HG02678 (cell line): ENCODE measurements around the gene ADGRG6.

Source experiments
- ATAC-seq: cut with Tn5 transposase; IDR thresholded peaks from one replicate; pipeline ENCODE4 v1.9.1; 2021; ENCODE audit warnings: mild to moderate bottlenecking, moderate library complexity; ENCODE audit not compliant: unreplicated experiment

The ADGRG6 gene

DNA sequence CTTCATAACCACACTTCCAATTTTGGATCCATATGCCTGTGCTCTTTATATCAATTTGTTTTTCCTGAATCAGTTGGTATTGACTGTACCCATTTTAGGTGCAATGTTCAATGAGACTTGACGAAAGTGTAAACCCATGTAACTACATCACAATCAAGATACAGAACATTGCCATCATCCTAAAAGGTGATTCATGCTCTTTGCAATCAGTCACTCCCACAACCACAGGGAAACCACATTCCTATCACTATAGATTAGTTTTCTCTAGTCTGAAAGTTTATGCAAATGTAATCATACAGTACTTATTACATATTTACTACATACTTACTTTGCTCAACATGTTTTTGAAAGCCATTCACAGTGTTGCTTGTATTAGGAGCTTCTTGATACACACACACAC, 167.4 kb downstream of the ADGRG6 start:
- no peak for ATAC-seq

DNA sequence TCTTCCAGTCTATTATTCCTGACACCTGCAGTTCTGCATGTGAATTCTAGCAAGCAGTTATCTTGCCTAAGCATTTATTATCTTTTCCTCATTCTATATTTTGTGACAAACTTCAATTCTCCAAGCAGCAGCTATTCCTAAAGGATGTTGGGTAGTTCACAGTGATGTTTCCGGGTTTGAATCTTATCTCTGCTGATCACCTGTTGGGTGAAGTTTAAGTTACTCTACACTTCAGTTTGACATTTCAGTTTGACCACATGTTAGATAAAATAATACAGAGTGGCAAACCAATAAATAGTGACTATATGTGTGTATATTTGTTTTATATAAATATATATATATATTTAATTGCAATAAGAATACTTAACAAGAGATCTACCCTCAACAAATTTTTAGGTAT, 168.6 kb downstream of the ADGRG6 start:
- no peak for ATAC-seq

GRCh38 chr6:142474531-142475289, 172.9 kb downstream of the ADGRG6 start:
- ATAC-seq: peak; percentile 57

- ATAC-seq: no peak
Observed at GRCh38 chr6:142476452-142476851, 174.6 kb downstream of the ADGRG6 start.

- no peak for ATAC-seq
Observed at GRCh38 chr6:142478117-142478516, 176.3 kb downstream of the ADGRG6 start.

- ATAC-seq: no peak
Observed at GRCh38 chr6:142481466-142481865, 179.7 kb downstream of the ADGRG6 start.

GRCh38 chr6:142482249-142482648, 180.4 kb downstream of the ADGRG6 start:
- ATAC-seq: no peak

GRCh38 chr6:142482974-142483373, 181.2 kb downstream of the ADGRG6 start:
- ATAC-seq: no peak

DNA sequence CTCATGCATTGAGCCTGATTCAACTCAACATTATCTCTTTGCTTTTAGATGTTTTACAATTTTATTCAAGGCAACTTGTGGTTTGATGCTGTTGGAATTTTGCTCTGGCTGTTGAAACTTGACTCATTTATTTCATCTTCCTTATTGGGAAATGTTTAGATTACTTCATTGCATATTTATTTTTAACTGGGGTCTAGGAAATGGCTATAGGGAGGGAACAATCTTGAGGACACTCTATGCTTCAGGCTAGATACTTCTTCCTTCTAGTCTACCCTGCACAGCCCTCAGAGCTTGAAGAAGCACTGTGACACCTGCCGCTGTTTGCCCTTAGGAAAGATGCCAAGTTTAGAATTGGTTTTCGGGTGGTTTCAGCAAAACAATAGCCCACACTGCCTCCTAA, 183.4 kb downstream of the ADGRG6 start:
- no peak for ATAC-seq

DNA sequence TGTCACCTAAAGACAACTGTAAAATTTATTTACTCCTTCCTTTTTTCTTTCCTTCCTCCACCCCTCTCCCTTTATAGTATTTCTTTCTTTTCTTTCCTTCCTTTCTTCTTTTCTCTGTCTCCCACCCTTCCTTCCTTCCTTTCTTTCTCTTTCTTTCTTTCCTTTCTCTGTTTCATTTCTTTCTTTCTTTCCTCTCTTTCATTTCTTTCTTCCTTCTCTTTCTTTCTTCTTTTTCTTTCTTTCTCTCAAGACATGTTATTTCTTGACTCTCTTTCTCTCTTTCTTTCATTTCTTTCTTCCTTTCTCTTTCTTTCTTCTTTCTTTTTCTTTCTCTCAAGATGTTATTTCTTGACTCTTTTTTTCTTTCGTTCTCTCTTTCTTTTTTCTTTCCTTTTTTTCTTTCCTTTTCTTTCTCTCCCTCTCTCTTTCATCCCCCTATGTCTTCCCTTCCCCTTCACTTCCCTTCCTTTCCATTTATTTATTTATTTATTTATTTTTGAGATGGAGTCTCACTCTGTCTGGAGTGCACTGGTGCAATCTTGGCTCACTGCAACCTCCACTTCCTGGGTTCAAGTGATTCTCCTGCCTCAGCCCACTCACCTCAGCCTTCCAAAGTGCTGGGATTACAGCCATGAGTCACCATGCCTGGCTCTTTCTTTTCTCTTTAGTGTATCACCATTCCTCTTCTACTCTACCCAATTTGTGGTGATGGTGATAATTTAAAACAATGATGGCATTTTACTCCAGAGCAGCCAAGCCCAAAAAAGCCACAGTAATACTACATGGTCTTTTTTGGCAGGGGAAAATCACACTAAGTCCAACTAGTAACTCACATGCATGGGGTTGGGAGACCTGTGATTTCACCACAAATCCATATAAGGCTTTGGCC, 188.2 kb downstream of the ADGRG6 start:
- no peak for ATAC-seq
